NCI-H446 (cell line): ENCODE data around the gene SLC25A14.

ENCODE experiments used
- DNase-seq, 2 experiments: peaks; one replicate each; lab custom pipeline; 2025; lab: John Stamatoyannopoulos, UW

Gene SLC25A14

DNA sequence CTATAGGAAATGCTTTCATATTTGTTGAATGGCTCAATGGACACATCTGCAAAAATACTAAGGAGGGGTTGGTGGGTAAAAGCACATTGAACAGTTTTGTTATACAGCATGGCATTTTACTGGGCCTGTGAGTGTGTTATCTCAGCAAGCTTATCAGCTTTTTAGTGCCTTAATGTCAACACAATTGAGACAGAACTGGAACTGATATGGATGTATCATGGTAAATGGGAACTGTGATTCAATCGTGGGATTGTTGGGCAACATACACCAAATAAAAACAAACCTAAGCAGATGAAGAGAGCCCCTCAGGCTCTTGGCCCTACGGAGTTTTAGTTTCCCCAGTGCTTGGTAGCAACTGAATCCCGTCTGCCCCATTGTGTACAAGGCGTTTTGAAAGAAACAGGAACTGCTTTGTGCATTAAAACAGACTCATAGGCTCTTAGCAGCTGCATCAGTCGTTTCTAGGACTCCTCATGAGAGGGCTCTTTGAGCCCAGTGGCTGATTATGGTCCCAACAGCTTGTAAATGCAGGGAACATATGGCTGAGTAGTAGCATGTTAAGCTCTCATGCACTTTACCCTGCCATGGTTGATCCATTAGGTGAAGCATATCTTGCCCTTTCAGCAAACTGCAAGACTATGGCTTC lies 38.4 kb downstream of the SLC25A14 start:
- no peak for DNase-seq

- DNase-seq = no peak
These were observed 45.8 kb downstream of the SLC25A14 start, which contains the start of gene GPR119 for GRCh38 chrX:130385520-130385919. GPR119 (minus strand) TSS chrX:130385674; CDS start chrX:130385447, 227 bp downstream.

DNA sequence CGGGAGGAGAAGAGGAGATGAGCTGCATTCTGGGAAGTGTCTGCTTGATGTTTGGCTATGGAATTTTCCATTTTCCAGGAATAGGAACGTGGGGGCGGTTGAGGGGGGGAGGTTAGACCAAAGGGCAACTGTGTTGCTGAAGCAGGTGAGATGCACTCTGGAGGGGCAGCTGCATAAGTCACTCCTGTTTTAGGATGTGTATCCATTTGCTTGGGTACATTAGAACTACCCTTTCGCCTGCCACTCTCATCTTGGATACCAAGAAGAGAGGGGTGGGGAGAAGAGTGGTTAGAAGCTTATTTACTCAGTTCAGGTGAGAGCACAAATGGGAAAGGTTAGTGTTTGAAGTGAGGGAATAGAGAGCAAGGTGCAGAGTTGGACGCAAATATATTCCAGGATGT lies 46.7 kb downstream of the SLC25A14 start:
- no peak for DNase-seq

DNA sequence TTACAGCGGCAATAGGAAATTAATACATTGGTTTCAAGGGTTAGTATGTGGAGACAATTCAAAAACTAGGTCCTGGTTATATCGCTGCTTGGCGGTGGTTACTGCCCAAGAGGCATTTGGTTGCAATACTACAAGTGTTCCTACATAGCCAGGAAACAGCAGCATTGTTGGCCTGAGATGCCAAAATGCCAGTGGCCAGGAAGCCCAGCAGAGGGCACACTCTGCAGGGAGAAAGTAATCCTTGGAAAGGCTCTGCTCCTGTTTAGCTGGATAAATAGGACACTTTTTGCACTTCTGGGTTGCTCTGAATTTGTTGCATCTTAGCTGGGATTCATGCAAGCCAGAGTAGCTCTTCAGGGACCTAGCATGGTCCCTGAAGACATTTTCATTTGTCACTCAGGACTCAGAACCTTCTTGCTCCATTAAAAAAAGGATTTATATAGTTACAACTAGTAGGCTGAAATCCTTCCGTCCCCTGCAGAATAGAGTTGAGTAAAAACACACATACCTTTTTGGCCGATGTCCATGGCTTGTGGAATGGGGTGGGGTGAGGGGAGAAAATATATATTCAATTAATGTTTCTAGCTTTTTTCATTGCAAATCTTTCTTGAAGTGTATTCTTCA lies 53.8 kb downstream of the SLC25A14 start:
- DNase-seq = peak; percentile 31 to 65

GRCh38 chrX:130395341-130395740 lies 55.6 kb downstream of the SLC25A14 start:
- DNase-seq = no peak

- DNase-seq = peak; percentile 33 to 81
These were observed 61.9 kb downstream of the SLC25A14 start, which contains the start of gene RBMX2 for GRCh38 chrX:130401415-130402207. RBMX2 (plus strand) TSS chrX:130401987; CDS start chrX:130402033, 46 bp downstream.

DNA sequence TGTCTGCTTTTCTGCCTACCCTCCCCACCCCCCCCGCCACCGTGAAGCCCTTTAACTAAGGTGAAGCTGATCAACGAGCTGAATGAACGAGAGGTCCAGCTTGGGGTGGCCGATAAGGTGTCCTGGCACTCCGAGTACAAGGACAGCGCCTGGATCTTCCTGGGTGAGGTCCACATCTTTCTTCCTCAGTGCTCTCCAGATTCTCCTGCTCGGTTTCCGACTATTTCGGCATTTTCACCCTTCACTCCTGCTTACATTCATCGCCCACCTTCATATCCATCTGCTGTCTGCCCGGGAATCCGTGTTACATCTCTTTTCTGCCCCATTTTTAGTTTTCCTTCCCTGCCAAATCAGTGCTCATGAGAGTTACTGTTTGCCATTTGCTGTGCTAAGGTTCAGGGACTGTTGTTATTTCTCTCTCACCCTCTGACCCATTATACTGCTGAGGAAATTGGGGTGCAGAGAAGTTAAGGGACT lies 62.5 kb downstream of the SLC25A14 start:
- DNase-seq = no peak

DNA sequence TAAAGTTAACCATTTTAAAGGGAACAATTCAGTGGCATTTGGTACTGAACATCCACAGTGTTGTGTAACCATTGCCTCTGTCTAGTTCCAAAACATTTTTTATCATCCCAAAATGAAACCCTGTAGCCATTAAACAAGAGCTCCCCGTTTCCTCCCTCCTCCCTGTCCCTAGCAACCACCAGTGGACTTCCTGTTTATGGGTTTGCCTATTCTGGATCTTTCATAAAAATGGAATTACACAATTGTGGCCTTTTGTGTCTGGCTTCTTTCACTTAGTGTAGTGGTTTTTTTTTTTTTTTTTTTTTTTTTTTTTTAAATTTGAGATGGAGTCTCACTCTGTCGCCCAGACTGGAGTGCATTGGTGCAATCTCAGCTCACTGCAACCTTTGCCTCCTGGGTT lies 73.7 kb downstream of the SLC25A14 start:
- no peak for DNase-seq

DNA sequence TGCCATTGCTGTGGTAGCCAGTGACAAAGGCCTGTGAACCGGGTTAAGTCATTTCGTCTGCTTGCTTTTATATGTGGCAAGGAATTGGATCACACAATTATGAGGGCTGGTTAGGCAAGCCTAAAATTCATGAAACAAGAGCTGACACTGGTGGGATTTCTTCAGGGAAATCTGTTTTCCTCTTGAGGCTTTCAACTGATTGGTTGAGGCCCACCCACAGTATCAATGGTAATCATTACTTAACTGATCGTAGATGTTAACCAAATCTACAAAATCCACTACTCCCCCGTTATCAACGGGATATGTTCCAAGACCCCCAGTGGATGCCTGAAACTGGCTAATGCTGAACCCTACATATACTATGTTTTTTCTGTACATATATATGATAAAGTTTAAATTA lies 75.1 kb downstream of the SLC25A14 start:
- no peak for DNase-seq

DNA sequence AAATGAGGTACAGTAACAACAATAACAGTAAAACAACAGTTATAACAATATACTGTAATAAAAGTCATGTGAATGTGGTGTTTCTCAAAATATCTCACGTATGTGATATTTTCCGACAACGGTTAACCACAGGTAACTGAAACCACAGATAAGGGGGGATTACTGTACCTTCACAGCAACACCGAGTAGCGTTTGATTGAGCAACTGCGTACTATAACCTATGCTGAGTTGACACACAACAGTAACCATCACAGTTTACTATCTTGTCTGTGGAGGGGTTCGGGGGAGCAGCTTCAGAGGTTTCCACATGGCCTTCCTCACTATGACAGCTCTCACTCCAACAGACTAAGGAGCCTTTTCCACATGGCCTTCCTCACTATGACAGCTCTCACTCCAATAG lies 75.5 kb downstream of the SLC25A14 start:
- DNase-seq = no peak

- no peak for DNase-seq
These were observed 77.1 kb downstream of the SLC25A14 start for GRCh38 chrX:130416785-130417184.

- no peak for DNase-seq
These were observed 78.3 kb downstream of the SLC25A14 start for GRCh38 chrX:130418066-130418465.

- no peak for DNase-seq
These were observed 79.0 kb downstream of the SLC25A14 start for GRCh38 chrX:130418740-130419139.

GRCh38 chrX:130419263-130419662 lies 79.5 kb downstream of the SLC25A14 start:
- no peak for DNase-seq
